CD4-positive, alpha-beta T cell treated with Interleukin-4 for 4 hours (primary cell): ENCODE results near the gene COL1A2.

Experiments
- DNase-seq: peaks from one replicate; pipeline ENCODE4 v3.0.0-alpha.2; 2020

Gene COL1A2

DNA sequence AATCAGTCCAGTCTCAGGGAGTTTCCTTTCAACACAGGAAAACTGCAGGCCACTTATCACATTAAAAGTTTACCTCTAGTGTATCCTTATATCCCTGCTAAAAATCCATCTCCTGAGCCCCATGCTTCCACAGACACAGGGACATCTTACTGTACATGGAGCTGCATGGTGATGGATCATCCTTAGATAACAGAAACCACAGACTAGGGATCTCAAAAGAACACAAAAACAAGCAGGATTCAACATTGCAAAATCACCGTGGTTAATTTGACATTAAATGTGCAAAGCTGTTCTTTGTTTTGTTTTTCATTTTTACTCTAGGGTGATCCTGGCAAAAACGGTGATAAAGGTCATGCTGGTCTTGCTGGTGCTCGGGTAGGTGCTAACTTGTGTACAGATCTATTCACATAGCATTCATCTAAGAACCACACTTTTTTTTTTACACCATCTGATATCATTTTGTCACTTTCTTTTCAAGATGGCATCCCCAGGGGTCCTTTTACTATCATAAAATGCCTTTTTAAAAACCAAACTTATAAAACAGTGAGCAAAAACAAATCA lies 18.1 kb downstream of the COL1A2 start:
- DNase-seq: no peak

DNA sequence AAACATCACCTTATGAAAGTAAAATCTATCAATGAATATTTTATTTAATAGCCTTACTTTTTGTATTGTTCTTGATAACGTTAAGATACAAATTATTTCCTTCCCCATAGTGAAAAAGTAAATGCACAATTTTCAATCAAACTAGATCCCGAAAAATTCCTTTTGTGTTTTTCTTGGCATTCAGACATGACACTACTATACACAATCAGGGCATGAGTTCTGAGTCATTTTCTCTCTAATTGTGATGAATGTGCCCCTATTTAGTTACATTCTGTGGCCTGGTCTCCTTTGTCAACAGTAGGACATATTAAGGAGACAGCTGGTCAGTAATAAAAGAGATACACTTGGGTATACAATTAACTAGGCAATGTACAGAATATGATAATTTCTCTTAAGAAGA lies 19.8 kb downstream of the COL1A2 start:
- no peak for DNase-seq

DNA sequence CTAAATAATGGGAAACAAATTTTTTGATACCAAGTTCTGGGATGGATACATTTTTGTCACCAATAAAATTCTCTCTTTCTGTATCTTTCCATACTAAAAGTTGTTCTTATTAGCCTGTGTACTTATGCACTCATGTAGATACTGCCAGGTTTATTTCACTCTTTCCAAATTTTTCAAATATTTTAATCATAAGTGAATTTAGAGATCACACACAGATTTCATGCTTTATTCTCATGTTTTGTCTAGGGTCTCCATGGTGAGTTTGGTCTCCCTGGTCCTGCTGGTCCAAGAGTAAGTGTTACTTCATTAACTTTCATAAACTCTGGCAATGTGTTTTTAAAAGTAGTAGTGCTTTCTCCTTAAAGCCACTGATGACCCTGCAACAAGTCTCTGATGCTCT lies 20.3 kb downstream of the COL1A2 start:
- no peak for DNase-seq

DNA sequence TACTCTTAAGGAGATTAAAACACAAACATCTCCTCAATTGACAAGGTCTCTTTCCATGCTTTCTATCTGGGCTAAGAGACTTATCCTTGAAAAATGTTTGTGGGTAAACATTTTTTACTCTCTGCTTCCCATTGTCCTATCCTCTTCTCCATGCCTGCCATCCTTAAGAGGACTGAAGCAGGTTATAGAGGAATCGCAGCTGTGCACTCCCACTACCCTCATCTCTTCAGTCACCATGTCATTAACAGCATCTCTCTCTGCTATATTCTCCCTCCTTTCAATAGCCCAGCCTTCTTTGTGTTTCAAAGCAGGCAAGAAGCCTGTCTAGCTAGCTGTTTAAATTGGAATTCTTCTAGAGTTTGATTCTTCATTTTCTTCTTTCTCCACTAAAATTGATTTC lies 22.6 kb downstream of the COL1A2 start:
- DNase-seq: no peak

DNA sequence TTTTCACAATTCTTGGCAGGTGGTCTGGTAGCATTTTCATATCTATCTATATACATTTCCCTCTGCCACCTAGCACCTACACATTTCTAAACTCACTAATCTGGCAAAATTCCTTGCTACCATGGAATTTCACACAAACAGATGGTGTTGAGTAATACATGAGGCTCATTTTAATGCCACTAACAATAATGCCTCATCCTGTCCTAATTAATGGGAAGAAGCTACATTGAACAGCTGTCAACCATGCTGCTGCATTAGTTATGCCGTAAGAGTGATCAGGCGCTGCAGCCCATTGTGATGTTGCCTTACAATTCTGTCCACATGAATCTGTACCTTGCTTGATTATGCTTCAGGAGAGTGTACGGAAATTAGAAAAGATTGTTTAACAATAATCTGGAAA lies 23.2 kb downstream of the COL1A2 start:
- DNase-seq: no peak

DNA sequence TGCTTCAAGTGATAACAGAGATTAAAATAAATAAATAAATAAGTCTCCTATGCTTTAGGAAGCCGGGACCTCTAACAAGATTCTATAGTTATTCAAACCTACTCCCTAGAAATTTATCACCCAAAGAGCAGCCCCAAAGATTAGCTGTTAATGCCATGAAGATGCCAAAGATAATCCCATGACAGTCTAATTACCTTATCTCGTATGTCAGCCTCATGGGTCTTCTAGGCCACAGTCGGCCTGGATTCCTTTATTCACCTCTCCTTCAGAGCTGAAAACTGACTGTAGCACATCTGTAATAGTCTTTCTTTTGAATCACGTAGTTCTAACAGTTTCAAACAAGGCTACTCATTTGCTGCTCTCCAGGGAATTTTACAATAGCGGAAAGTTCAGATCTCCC lies 24.2 kb downstream of the COL1A2 start:
- DNase-seq: no peak

DNA sequence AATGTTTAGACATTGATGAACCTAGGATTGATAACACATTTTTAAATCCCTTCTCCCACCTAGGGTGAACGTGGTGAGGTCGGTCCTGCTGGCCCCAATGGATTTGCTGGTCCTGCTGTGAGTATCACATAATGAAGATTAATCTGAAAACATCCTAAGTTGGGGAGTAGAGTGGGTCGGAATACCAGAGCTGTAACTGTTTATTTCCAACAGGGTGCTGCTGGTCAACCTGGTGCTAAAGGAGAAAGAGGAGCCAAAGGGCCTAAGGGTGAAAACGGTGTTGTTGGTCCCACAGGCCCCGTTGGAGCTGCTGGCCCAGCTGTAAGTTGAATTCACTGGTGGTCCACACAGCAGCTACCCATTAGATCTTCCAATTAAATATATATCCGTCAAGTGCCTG lies 25.6 kb downstream of the COL1A2 start:
- DNase-seq: no peak

DNA sequence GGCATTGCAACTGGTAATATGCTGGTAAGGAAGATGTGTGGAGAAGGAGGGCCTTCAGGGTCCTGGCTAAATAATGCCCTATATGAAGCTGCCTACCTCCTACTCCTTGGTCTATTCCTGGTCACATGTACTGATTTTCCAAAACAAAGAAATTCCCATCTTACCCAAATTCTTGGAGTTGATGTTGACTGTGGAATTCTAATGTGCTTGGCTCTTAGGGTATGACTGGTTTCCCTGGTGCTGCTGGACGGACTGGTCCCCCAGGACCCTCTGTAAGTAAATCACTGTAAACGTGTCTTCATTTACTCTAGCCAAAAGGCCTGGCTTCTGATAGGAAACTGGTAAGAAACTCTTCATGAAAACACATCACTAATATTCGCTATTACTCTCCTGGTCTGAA lies 27.0 kb downstream of the COL1A2 start:
- no peak for DNase-seq

DNA sequence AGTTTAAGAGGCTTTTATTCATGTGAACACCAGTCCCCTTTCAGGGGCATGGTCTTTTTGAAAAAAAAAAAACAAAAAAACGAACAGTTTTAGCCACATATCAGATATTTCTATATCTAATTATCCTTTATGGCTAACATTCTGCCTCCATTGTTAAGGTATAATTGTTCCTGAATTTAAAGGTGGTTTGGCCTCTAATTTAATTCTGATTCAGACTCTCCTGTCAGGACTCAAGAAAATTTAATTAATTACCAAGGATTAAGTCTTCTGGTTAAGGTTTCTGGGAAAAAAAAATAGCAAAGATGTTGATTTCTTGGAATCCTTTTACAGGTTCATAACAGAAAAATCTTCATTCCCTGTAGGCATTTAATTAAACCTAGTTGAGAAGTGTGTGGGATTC lies 27.4 kb downstream of the COL1A2 start:
- no peak for DNase-seq

DNA sequence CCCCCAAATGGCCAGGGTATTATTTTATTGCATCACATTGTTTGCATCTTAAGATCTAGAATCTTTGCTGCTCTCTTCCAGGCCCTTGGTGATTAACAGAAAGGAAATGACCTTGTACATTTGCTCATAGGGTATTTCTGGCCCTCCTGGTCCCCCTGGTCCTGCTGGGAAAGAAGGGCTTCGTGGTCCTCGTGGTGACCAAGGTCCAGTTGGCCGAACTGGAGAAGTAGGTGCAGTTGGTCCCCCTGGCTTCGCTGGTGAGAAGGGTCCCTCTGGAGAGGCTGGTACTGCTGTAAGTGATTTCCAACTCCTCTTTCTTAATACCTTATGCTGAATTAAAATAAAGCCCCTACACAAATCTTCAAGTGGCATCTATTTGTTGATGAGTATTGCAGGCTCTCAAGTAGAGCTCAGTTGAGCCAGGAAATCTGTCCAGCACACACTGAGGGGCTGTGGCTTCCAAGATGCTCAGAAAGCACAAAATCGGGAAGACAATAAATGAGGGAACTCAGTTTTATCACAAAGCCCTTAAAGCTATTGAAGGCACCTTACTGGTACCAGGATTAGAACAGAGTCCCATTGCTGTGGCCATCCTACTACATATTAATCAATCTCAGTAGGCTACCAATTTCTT lies 28.2 kb downstream of the COL1A2 start:
- no peak for DNase-seq

DNA sequence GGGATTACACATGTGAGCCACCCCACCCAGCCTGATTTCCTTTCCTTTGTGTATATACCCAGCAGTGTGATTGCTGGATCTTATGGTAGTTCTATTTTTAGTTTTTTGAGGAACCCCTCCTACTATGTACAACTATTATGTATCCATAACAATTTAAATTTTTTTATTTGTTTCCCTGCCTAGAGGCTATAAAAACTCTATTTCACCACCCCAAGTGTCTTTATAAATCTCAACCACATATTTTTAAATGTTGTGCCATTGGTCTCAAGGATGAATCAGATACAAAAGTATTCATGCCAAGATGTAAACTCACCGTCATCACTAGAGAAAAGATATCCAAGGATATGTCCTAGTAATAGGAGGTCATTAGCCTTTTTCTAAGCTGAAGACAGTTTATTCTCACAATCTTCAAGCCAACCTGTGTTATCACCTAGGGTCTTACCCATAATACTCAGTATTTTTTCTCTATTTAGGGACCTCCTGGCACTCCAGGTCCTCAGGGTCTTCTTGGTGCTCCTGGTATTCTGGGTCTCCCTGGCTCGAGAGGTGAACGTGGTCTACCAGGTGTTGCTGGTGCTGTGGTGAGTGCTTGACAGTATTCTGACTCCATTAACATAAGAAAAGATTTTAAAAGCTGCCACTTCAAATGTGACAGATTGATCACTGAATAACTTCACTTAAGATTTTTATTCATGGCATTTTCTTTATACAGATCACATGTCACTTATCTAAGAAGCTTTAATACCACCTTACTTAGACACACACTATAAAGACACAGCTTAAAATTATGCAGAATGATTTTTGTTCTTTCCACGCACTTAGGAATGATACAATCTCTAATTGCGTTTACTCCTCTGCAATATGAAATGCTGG lies 29.4 kb downstream of the COL1A2 start:
- no peak for DNase-seq

DNA sequence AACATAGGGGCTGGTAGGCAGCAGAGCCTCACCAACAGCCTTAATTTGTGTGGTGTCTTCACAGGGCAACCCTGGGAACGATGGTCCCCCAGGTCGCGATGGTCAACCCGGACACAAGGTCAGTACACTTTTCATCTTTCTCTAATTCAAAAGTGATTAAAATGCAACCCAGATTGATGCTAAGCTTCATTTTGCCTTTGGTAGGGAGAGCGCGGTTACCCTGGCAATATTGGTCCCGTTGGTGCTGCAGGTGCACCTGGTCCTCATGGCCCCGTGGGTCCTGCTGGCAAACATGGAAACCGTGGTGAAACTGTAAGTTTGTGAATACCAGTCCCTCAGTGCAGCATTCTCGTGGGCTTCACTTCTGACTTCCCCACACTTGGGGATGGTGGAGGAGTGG lies 30.9 kb downstream of the COL1A2 start:
- DNase-seq: no peak

DNA sequence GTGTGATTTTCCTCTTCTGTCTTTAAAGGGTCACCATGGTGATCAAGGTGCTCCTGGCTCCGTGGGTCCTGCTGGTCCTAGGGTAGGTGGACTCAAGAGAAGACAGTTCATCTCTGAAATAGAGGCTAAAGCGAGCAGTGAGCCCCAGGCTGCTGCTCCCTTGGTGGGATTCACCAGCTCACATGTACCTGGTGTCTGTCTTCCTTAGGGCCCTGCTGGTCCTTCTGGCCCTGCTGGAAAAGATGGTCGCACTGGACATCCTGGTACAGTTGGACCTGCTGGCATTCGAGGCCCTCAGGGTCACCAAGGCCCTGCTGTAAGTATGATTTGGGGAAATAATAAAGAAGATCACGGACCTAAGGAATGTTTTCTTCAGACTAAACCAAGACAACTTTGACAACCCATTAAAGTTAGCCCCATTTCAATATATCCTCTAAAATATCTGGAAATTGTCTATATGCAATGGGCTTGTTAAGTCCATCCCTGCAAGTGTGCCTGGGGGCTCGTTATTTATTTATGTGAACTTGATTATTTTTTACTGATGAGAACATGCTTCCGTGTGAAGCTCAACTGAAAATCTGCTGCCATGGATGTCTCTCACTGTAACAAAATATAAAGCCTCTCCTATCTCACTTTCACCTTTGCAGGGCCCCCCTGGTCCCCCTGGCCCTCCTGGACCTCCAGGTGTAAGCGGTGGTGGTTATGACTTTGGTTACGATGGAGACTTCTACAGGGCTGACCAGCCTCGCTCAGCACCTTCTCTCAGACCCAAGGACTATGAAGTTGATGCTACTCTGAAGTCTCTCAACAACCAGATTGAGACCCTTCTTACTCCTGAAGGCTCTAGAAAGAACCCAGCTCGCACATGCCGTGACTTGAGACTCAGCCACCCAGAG lies 32.5 kb downstream of the COL1A2 start:
- no peak for DNase-seq

DNA sequence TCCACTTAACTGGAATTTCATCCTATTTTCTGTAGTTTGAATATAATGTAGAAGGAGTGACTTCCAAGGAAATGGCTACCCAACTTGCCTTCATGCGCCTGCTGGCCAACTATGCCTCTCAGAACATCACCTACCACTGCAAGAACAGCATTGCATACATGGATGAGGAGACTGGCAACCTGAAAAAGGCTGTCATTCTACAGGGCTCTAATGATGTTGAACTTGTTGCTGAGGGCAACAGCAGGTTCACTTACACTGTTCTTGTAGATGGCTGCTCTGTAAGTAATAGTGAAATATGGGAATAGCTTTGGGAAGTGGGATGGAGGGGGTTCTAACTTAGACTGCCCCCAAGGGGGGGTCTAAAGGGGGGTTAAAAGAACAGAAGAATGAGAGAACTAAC lies 34.5 kb downstream of the COL1A2 start:
- DNase-seq: no peak

DNA sequence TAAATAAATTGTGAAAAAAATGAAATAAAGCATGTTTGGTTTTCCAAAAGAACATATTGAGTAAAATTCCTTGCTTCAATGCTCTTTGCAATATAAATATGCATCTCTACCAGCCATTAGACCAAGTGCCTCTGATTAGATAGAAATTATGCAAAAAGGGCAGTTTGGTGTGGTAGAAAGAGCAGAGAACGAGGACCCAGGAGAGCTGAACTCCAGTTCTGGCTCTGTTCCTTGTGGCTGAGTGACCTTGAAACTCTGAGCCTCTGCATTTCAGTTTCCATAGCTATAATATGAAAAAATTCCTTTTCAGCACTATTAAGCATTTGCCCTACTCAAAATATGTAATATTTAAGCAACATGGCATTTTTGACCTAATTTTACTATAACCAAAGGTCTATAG lies 36.5 kb downstream of the COL1A2 start:
- DNase-seq: no peak

DNA sequence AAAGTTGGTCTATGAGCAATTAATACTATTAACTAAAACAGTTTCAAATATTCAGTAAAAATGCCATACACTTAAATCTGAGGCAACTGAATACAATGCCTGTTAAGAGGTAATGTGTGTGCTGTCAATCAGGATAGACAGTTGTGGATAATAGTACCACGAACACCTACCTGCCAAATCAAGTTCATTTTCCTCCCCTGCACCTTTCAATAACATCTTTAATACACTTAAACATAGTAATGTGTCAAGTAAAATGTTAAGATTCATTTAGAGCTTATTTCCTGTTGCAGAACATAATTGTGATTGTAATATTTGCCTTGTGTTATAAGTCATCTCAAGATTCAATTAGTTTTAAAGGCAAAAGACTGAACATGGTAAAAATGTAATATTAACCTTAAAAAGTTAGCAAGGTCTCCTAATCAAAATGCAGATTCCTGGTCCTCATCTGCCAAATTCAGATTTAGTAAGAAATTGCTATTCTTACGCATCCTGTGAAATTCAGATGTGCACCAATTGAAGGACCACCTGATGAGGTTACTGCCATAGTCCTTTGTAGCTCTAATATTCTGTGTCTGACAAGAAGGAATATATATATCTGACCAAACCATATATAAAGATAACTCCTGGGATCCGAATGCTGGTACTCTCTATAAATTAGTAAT lies 37.1 kb downstream of the COL1A2 start:
- no peak for DNase-seq

DNA sequence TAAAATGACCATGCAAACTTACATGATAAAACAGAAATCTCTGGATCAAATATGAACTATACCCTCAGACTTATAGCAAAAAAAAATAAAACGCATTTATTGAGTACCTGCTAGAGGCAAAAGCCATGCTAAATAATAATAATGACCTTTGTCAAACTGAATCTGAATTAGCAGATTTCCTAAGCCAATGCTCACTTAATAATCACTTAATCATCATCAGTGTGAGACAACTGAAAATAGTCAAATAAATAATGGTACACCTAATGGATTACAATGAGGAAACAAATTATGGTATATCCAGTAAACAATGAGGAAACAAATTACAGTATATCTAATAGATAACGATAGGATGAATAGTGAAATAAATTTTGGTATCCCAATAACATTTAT lies 37.6 kb downstream of the COL1A2 start:
- DNase-seq: no peak

DNA sequence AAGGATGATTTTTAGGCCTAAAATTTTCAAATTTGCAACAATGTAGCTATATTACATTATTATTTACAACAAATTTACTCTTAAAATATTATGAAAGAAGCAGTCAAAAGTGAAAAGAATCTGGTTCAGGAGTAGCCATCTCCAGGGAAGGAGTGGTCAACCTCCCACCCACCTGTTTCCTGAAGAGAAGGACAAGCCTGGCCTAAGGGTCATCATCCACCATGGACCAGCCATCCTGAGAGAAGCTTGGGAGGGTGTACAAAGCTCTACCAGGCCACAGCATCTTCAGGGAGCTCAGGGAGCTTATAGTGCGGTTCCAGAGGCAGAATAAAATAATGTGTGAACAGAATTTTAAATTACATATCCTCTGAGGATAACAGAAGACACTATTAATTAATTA lies 38.1 kb downstream of the COL1A2 start:
- no peak for DNase-seq

DNA sequence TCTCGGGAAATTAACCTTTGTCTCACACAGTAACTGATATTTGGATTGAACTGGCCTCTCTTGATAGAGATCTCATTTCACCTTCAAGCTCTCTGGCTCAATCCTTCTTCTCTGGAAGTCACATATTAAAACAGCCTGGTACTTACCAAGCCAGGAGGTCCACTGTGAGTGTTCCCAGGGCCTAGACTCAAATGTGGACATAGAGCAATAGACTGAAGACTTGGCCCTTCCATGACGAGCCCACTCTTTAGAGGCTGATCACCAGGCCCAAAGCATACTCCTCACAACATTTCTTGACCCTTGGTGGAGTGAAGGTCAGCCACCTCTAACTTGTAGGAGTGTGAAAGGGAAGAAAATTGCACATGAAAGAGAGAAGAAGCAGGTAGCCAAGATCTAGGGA lies 38.5 kb downstream of the COL1A2 start:
- no peak for DNase-seq

DNA sequence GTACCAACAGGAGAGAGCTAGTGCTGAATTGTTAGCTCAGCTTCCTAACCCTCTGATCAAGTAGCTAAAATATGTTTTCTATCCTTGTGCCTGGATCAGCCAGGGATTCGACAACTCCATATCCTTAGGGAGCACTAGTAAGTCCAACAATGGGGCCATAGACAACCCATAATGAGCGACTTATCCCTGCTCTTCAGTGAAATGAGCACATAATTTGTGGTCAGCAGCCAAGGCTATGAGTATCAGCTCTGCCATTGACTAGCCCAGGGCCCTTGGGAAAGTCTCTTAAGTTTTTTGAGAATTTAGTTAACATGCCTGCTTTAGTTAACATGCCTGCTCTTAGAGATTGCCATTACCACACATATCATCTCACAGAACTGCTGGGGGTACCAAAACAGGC lies 39.3 kb downstream of the COL1A2 start:
- DNase-seq: no peak

DNA sequence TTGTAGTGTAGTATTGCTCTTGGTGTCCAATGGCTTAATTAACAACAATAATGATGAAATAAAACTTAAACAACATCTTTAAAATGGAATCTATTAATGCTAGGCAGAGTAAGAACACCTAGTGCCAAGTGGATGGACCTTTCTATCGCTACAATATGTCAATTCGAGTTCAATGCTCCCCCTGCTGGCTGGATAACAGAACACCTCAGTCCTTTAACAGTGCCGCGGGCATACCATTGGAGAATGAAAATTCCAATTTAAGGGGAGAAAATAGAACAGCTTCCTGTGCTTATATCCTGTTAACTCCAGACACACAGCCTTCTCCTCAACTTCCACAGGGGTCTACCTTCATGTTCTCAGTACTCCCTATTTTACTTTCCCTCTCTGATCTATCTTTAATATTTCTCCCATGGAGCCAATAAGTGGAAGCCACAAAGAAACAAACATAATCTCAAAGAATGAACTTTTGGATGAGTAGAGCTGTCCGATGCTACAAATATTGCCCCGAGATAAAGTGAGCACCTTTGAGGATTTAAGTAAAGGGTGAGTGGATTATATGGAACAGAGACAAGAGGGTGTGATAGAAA lies 41.4 kb downstream of the COL1A2 start:
- DNase-seq: peak; percentile 58

DNA sequence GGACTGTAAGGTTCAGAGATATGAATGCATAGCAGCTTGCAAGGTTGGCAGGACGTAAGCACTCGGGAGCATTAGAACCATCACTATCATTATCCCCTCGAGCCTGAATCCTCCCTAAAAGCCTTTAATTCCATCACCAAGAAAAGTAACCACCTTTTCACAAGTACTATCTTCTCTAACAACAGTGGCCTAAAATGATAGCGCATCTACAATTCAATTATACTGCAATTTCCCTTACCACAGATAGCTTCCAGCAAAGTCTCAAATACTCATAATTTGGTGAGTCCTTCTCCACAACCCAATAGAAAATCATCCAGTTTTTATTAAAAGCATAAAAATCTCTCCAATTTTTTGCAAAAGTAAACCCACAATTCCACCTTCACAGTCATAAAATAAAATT lies 42.0 kb downstream of the COL1A2 start:
- no peak for DNase-seq
